ENCODE data around the gene ANKRD28. TPM values are rescaled to one million over a fixed set of nuclear protein-coding genes. Genes with fewer than 3 reads are reported as not detected.

The ANKRD28 gene
- total and polyA plus RNA-seq, 2 of the 4 experiments (the other 2 are of a cell fraction): 52.6 to 211 TPM

DNA sequence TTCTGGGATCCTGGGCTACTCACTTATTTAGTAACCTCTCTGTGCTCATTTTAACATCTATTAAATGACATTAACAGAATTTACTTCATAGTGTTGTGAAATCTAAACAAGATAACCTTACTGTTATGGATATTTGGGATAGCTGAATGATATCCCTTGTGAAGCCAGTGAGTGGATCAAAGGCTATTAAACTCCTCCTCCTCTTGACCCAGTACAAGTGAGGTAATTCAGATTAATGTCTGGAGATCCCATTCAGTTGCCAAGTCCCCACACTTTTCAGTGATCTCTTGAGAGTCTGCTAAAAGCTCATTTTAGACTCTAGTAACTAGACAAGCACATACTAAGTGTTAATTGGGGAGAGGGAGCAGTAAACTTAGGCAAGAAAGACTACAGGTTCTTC, 2.5 kb upstream of the ANKRD28 start:
- peak overlapping the region; percentile 42 for H2AK5ac ChIP-seq (ENCODE audit: low read depth, low read length)
- in situ Hi-C loops (cut with MboI; ENCODE audit: low sequenced_read_pairs) (loop anchor here (10.0 kb wide), 1 partner anchor 156 kb away; no protein-coding TSS in a partner anchor), intact Hi-C loops (cut with micrococcal nuclease) (no loop called here), dilution Hi-C loops (cut with HindIII; ENCODE audit: low sequenced_read_pairs, unreplicated experiment) (no loop called here)
- TF ChIP-seq, protein P1, sequence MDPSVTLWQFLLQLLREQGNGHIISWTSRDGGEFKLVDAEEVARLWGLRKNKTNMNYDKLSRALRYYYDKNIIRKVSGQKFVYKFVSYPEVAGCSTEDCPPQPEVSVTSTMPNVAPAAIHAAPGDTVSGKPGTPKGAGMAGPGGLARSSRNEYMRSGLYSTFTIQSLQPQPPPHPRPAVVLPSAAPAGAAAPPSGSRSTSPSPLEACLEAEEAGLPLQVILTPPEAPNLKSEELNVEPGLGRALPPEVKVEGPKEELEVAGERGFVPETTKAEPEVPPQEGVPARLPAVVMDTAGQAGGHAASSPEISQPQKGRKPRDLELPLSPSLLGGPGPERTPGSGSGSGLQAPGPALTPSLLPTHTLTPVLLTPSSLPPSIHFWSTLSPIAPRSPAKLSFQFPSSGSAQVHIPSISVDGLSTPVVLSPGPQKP (IDR thresholded peaks at IDR 0.05; ENCODE audit: borderline replicate concordance, low read depth, low read length): no peak
- no peak for TF ChIP-seq CHD1 (IDR thresholded peaks at IDR 0.05; ENCODE audit: low read depth, low read length)
- TF ChIP-seq NFE2L2 (IDR thresholded peaks at IDR 0.05; ENCODE audit: low read depth, low read length): no peak
- no peak for TF ChIP-seq FOS (IDR thresholded peaks at IDR 0.05; ENCODE audit: low read depth, low read length)
- no peak for TF ChIP-seq SMC3 (IDR thresholded peaks at IDR 0.05; ENCODE audit: low read depth, low read length)
- no peak for TF ChIP-seq MAFK (IDR thresholded peaks at IDR 0.05; ENCODE audit: low read depth, low read length)
- no peak for TF ChIP-seq MAZ (IDR thresholded peaks at IDR 0.05; ENCODE audit: borderline replicate concordance, low read depth, low read length)
- TF ChIP-seq CTCF (conservative IDR thresholded peaks at IDR 0.05; ENCODE audit: low read depth, low read length): no peak
- no peak overlapping the region for H2AK9ac ChIP-seq (replicated peaks; ENCODE audit: low read depth, low read length, poor library complexity)
- H2BK120ac ChIP-seq (ENCODE audit: low read depth, low read length): peak overlapping the region; percentile 86
- H3K18ac ChIP-seq (ENCODE audit: low read depth, low read length): peak overlapping the region; percentile 27; the same call in 1 of the 2 replicates
- H2BK5ac ChIP-seq (ENCODE audit: low read depth, low read length, poor library complexity, severe bottlenecking): peak overlapping the region; percentile 71
- peak overlapping the region; percentile 6; the same call in 1 of the 2 replicates for H3K4me2 ChIP-seq (ENCODE audit: low read depth, low read length)
- H3K4me3 ChIP-seq (ENCODE audit: insufficient read depth, low read depth, low read length): no peak overlapping the region
- peak overlapping the region; percentile 46 for H2BK15ac ChIP-seq (ENCODE audit: low read depth, low read length)
- peaks cover 23 to 35% of the 10 kb centered on the region in 2 experiments for H3K79me1 ChIP-seq (ENCODE audit: low read depth in 1 of 2, low read length in 2 of 2)
- peak overlapping the region; percentile 52 for H4K91ac ChIP-seq (ENCODE audit: insufficient read depth, low read depth, low read length)
- no peak overlapping the region for H3K27ac ChIP-seq (ENCODE audit: insufficient read depth, low read length)
- no peak overlapping the region for H3K9ac ChIP-seq (ENCODE audit: low read depth, low read length)
- no TSS peak for BruUV-seq (replicated peaks)
- peaks cover 3% of the 10 kb centered on the region; the same call in 1 of the 2 replicates for H3K4me1 ChIP-seq (ENCODE audit: control insufficient read depth, insufficient read depth, low read length)
- peak overlapping the region in 1 of 2 experiments; percentile 35; a peak in 1 of 4 replicates for H4K8ac ChIP-seq (ENCODE audit: low read depth in 2 of 2, low read length in 2 of 2)
- peak; percentile 19 for ATAC-seq (ENCODE audit: low read depth)
- H3K4ac ChIP-seq (ENCODE audit: low read depth, low read length): peak overlapping the region; percentile 76
- H2BK20ac ChIP-seq (ENCODE audit: low read depth, low read length): peak overlapping the region; percentile 88
- H3K9me1 ChIP-seq (ENCODE audit: insufficient read depth, low read length): peaks cover 5% of the 10 kb centered on the region; the same call in 1 of the 2 replicates
- ChIA-PET POLR2A (ENCODE audit: unreplicated experiment) (no interaction called here), CTCF (interaction anchor here (1.1 kb wide), 1 partner anchor 226 kb away, joined by 3 read pairs; no protein-coding TSS in a partner anchor)
- no peaks in the 10 kb centered on the region for H3K9me3 ChIP-seq (ENCODE audit: control insufficient read depth, insufficient read depth, low read length)
- no peak for DNase-seq
- H2AFZ ChIP-seq (replicated peaks; ENCODE audit: low read length, poor library complexity): no peak overlapping the region
- H3K36me3 ChIP-seq (ENCODE audit: control insufficient read depth, insufficient read depth, low read length): no peaks in the 10 kb centered on the region
- H4K20me1 ChIP-seq (ENCODE audit: insufficient read depth, low read length): no peaks in the 10 kb centered on the region
- H3K56ac ChIP-seq (ENCODE audit: extremely low read depth, insufficient read depth, low read length): no peak overlapping the region
- H3K27me3 ChIP-seq (ENCODE audit: control insufficient read depth, insufficient read depth, low read length): no peaks in the 10 kb centered on the region
- no peak overlapping the region for H4K5ac ChIP-seq (ENCODE audit: low read depth, low read length)
- no peak overlapping the region; the same call in 1 of the 2 replicates for H3K14ac ChIP-seq (replicated peaks; ENCODE audit: low read depth, low read length)
- peak overlapping the region; percentile 86; the same call in 1 of the 2 replicates for H3K23ac ChIP-seq (ENCODE audit: low read depth, low read length)

All from IMR-90 (cell line).